ENCODE results near the gene CFAP157. TPM values are rescaled to one million over a fixed set of nuclear protein-coding genes. Genes with fewer than 3 reads are reported as not detected.

The CFAP157 gene
- total and polyA plus RNA-seq, 2 of the 13 experiments (the other 11 are each of a cell fraction or from before 2014, with no cell fraction given): 0.07 TPM; not detected in 1

- TF ChIP-seq ZNF512B (CRISPR knock-in tag; IDR thresholded peaks at IDR 0.05; ENCODE audit: borderline replicate concordance) (no peak), ZMAT3 (CRISPR knock-in tag; conservative IDR thresholded peaks at IDR 0.05) (no peak; the same call in 1 of the 2 replicates), ZFP82 (CRISPR knock-in tag; IDR thresholded peaks at IDR 0.05; ENCODE audit: borderline replicate concordance) (no peak; the same call in 1 of the 2 replicates), MEF2D (CRISPR knock-in tag; IDR thresholded peaks at IDR 0.05) (peak; percentile 47; the same call in 1 of the 2 replicates), ZNF274 (CRISPR knock-in tag; IDR thresholded peaks at IDR 0.05) (no peak), ZNF44 (CRISPR knock-in tag; IDR thresholded peaks at IDR 0.05) (no peak), RXRA (CRISPR knock-in tag; IDR thresholded peaks at IDR 0.05) (no peak; the same call in 1 of the 2 replicates), LRRFIP1 (CRISPR knock-in tag; conservative IDR thresholded peaks at IDR 0.05) (no peak), FOXP4 (CRISPR knock-in tag; IDR thresholded peaks at IDR 0.05) (0 out of 2 replicates have a peak, but pooled peaks have one; percentile 21), CBX5 (CRISPR knock-in tag; IDR thresholded peaks at IDR 0.05; ENCODE audit: borderline replicate concordance) (peak; percentile 71; the same call in 1 of the 2 replicates), ZNF33B (CRISPR knock-in tag; IDR thresholded peaks at IDR 0.05) (no peak), NBN (conservative IDR thresholded peaks at IDR 0.05) (no peak), HMG20A (CRISPR knock-in tag; IDR thresholded peaks at IDR 0.05; ENCODE audit: borderline replicate concordance) (no peak), ZNF234 (CRISPR knock-in tag; conservative IDR thresholded peaks at IDR 0.05) (no peak), SCMH1 (CRISPR knock-in tag; IDR thresholded peaks at IDR 0.05; ENCODE audit: borderline replicate concordance) (no peak), SSRP1 (CRISPR knock-in tag; IDR thresholded peaks at IDR 0.05) (no peak), CREM (IDR thresholded peaks at IDR 0.05) (peak; percentile 74), CREM (CRISPR knock-in tag; IDR thresholded peaks at IDR 0.05) (no peak), CC2D1A (CRISPR knock-in tag; IDR thresholded peaks at IDR 0.05) (no peak), BCLAF1 (IDR thresholded peaks at IDR 0.05) (no peak), GPN1 (CRISPR knock-in tag; IDR thresholded peaks at IDR 0.05; ENCODE audit: borderline replicate concordance) (no peak)
Measured at GRCh38 chr9:127734747-127735529, 28.1 kb downstream of the CFAP157 start, which contains the start of gene TOR2A (continued).
